ENCODE data around the gene KRT75.

GRCh38 chr12:52455821-52456220 is 21.6 kb upstream of the KRT75 start:
- TF ChIP-seq CTCF (IDR thresholded peaks at IDR 0.05; ENCODE audit: borderline replicate concordance, extremely low read depth, low read length, poor library complexity, severe bottlenecking) (no peak), EZH2 (IDR thresholded peaks at IDR 0.05; ENCODE audit: borderline replicate concordance, low read depth, low read length, severe bottlenecking) (no peak)
